Activated T-helper 9 cell treated with anti-CD3 and anti-CD28 coated beads, Interleukin-2, amount 50 U/mL, for 16 hours (primary cell): ENCODE data around the gene CDK5R1.
A peak's percentile ranks its signal among the peaks of the same experiment; 100 is the strongest.

Experiments used
- DNase-seq: peaks from one replicate; pipeline ENCODE4 v3.0.0-alpha.2; 2020; ENCODE audit warnings: low read depth

CDK5R1 gene

DNA sequence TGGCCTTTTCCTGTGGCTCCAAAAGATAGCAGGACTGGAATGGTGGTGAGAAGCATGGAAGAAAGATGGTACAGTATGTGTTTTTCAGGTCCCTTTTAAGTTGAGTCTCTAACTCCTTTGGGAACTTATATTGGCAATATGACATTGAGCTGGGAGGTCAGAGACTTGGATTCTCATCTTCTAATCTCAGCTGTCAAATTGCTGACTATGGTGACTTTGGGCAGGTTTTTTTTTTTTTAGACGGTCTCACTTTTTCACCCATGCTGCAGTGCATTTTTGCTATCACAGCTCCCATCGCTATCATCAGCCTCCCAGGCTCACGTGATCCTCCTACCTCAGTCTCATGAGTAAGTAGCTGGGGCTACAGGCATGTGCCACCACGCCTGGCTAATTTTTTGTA is 15.1 kb upstream of the CDK5R1 start:
- DNase-seq = no peak

GRCh38 chr17:32475258-32475657 is 11.5 kb upstream of the CDK5R1 start:
- no peak for DNase-seq

DNA sequence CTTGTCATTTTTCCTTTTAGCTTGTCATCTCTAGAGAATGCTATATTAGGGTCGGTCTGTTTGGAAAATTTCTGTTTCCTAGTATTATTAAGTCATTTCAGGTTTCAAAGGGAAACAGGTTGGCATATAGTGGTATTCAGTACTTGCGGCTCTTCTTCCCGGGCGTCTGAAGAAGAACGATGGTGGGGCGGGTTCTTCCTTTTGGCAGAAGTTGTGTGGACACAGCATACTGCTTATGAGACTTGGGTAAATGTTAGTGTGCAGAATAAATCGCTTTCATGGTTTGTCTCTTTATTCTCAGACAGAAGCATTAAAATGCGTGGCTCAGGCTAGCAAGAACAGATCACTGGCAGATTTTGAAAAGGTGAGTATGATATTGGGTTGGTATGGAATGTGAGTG is 9.6 kb upstream of the CDK5R1 start:
- no peak for DNase-seq

- no peak for DNase-seq
These were observed 7.6 kb upstream of the CDK5R1 start for GRCh38 chr17:32479074-32479617.

- no peak for DNase-seq
These were observed 5.6 kb upstream of the CDK5R1 start for GRCh38 chr17:32481193-32481592.

GRCh38 chr17:32482568-32483320 is 4.0 kb upstream of the CDK5R1 start:
- no peak for DNase-seq

GRCh38 chr17:32483451-32484019 is 3.3 kb upstream of the CDK5R1 start:
- no peak for DNase-seq

- no peak for DNase-seq
These were observed 2.7 kb upstream of the CDK5R1 start for GRCh38 chr17:32484041-32484461.

DNA sequence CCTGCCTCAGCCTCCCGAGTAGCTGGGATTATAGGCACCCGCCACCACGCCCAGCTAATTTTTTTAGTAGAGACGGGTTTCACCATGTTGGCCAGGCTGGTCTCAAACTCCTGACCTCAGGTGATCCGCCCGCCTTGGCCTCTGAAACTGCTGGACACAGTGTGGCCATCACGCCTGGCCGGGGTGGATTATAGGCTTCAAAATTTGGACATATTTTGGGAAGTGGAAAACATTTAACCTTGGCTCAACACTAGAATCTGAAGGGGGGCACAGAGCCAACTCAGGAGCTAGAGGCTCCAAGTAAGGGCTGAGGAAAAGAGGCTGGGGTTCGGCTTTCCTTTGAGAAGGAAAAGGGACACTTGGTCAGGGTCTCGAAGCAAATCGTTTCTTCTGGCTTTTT is 2.2 kb upstream of the CDK5R1 start:
- no peak for DNase-seq

GRCh38 chr17:32485261-32486110 is 1.3 kb upstream of the CDK5R1 start:
- DNase-seq = no peak

GRCh38 chr17:32486111-32486700 is 587 bp upstream of the CDK5R1 start:
- DNase-seq = peak; percentile 53

GRCh38 chr17:32487473-32488176 is 832 bp downstream of the CDK5R1 start:
- DNase-seq = no peak

GRCh38 chr17:32488177-32488542 is 1.4 kb downstream of the CDK5R1 start:
- DNase-seq = no peak

DNA sequence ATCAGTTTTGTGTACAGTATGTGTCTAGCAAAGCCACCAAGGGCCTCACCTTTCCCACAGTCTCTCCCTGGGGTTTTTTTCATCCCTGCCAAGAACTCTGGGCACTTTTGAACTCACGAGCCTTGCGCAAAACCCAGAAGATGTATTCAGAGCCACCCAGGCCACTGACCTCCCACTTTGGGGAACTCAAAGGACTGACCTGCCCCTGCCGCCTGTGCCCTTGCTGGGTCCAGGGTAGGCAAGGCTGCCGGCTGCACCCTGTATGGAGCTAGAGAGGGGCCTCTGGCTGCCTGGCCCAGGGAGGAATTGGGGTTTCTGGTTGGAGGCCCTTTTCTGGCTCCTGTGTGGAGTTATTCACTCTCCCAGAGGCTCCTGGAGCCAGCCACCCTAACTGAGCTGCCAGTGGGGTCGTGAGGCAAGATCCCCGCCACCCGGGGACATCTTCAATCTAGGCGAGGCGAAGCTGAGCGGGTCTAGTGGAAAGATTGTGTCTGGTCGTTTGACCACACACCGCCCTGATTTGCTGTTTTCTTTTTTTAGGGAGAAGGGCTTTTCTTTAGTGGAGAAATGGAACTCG is 1.9 kb downstream of the CDK5R1 start:
- DNase-seq = no peak

DNA sequence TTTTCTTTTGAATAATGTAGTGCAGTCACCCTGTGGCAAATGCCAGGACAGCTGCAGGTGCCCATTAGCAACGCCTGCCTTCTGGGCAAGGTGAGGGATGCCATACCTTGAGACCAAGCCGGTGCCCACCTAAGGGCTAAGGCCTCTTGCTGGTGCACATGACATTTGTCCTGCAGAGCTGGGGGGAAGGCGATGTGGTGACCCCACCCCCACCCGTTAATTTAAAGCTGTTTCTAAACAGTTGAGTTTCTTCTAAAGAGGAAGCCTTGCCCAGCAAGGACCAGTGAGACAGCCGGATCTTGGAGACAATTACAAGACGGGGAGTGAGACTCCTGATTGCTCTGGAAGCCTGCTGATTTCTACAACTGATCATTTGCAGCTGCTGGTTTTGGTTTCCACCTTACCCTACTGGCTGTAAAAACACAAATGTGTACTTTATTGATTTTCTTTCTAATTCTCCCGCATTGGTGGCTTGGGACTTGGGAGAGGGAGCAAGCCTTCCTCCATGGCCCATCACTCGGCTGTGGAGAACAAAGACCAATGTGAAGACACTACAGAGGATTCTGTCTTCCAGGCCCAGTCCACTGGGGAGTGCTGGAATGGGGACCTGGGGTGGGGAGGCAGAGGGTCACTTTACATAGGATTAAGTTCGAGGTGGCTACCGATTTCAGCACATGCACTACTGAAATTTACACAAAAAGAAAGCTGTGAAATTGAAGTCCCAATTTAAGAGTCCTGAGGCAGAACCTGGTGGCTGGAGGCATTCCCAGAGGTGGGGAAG is 2.7 kb downstream of the CDK5R1 start:
- no peak for DNase-seq

- DNase-seq = no peak
These were observed 3.3 kb downstream of the CDK5R1 start for GRCh38 chr17:32490101-32490482.

DNA sequence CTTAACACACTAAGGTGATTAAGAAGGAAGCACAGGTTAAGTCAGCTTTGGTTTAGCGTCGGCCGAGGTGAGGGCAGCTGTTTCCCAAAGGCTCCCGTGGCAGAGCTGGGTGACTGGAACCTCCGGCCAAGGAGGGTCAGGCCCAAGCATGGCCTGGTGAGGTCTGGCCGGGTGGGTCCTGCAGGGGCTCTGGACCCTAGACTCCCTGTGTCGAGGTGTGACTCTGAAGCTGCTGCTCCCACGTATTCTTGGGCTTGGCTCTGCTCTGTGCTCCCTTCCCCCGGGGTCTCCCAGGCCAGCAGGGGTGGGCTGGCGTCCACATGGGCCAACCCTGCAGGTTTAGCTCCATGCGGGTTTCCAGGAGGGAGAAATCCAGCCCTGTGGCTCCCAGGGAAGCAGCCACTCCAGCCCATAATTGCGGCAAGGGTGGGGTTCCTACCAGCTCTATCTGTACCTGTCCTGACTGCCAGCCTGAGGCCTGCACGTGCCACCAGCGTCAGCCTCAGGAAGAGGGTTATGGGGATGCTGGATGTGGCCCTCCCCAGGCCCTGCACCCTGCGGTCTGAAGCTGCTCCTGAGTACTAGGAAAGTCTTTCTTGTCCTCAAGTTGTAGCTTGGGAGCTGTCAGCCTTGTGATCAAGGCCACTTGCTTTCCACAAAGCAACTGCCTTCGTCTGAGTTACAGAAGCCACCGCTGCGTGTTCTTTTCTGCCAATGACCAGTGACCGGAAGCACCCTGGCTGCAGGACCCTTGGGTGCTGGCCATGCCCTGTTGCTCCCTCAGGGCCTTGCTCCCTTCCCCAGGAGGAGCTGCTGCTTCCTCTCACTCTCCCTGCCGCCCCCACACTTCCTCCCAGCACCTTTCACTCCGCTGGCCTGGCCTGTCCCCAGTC is 4.8 kb downstream of the CDK5R1 start:
- no peak for DNase-seq

GRCh38 chr17:32492264-32492589 is 5.4 kb downstream of the CDK5R1 start:
- no peak for DNase-seq

GRCh38 chr17:32492648-32493289 is 6.0 kb downstream of the CDK5R1 start:
- DNase-seq = no peak
